Activated T-cell treated with anti-CD3 and anti-CD28 coated beads for 1 hour (primary cell): ENCODE measurements around the gene IQGAP1.
A peak's percentile ranks its signal among the peaks of the same experiment; 100 is the strongest.
"Not testable (repeated sequence)": the region's sequence is repeated elsewhere in the genome, so short reads cannot be mapped to it uniquely, and the experiment has no call there.

Experiments used
- DNase-seq: peaks from one replicate; pipeline ENCODE4 v3.0.0-alpha.2; 2020; ENCODE audit warnings: low read depth

Gene IQGAP1

GRCh38 chr15:90376789-90377188, 11.3 kb upstream of the IQGAP1 start:
- peak; percentile 38 for DNase-seq

GRCh38 chr15:90379263-90379662, 8.8 kb upstream of the IQGAP1 start:
- DNase-seq = no peak

GRCh38 chr15:90381515-90381914, 6.5 kb upstream of the IQGAP1 start:
- DNase-seq = no peak

- DNase-seq = no peak
These were observed 5.7 kb upstream of the IQGAP1 start for GRCh38 chr15:90382320-90382719.

GRCh38 chr15:90386221-90386620, 1.8 kb upstream of the IQGAP1 start:
- no peak for DNase-seq

- peak; percentile 36 for DNase-seq
These were observed 679 bp downstream of the IQGAP1 start for GRCh38 chr15:90388462-90389380.

- no peak for DNase-seq
These were observed 1.5 kb downstream of the IQGAP1 start for GRCh38 chr15:90389513-90389912.

GRCh38 chr15:90393040-90393439, 5.0 kb downstream of the IQGAP1 start:
- DNase-seq = no peak

GRCh38 chr15:90394074-90394473, 6.0 kb downstream of the IQGAP1 start:
- DNase-seq = no peak

- no peak for DNase-seq
These were observed 6.9 kb downstream of the IQGAP1 start for GRCh38 chr15:90394748-90395442.

GRCh38 chr15:90396321-90396720, 8.3 kb downstream of the IQGAP1 start:
- DNase-seq = no peak

- no peak for DNase-seq
These were observed 12.1 kb downstream of the IQGAP1 start for GRCh38 chr15:90400005-90400758.

GRCh38 chr15:90400759-90401314, 12.8 kb downstream of the IQGAP1 start:
- peak; percentile 34 for DNase-seq

- DNase-seq = no peak
These were observed 13.5 kb downstream of the IQGAP1 start for GRCh38 chr15:90401495-90401894.

- no peak for DNase-seq
These were observed 14.2 kb downstream of the IQGAP1 start for GRCh38 chr15:90402223-90402622.

GRCh38 chr15:90402767-90403166, 14.7 kb downstream of the IQGAP1 start:
- no peak for DNase-seq

GRCh38 chr15:90405055-90405607, 17.1 kb downstream of the IQGAP1 start:
- no peak for DNase-seq

- no peak for DNase-seq
These were observed 19.3 kb downstream of the IQGAP1 start for GRCh38 chr15:90407336-90407735.

GRCh38 chr15:90407871-90408317, 19.9 kb downstream of the IQGAP1 start:
- DNase-seq = no peak

GRCh38 chr15:90408657-90409056, 20.6 kb downstream of the IQGAP1 start:
- no peak for DNase-seq

- not testable (repeated sequence) for DNase-seq
These were observed 21.5 kb downstream of the IQGAP1 start for GRCh38 chr15:90409587-90409986.

GRCh38 chr15:90410316-90410715, 22.3 kb downstream of the IQGAP1 start:
- DNase-seq = not testable (repeated sequence)
